ENCODE data around the gene EVX2. TPM values are rescaled to one million over a fixed set of nuclear protein-coding genes. Genes with fewer than 3 reads are reported as not detected.

Gene EVX2
- total RNA-seq, 1 donor from 2014 or later: not detected

- no peak for DNase-seq (ENCODE audit: low read depth)
- peak; percentile 48 for TF ChIP-seq CTCF (conservative IDR thresholded peaks at IDR 0.05; ENCODE audit: low read depth, low read length)
- peak within 1 kb of the TSS; percentile 49 for H3K4me3 ChIP-seq (ENCODE audit: low read depth, low read length)
These were observed 32.4 kb upstream of the EVX2 start, which contains the start of gene HOXD10 for GRCh38 chr2:176115883-176116813. Gene HOXD10, plus strand, starts transcription at chr2:176116778. Its CDS starts 56 bp downstream, at chr2:176116834.

DNA sequence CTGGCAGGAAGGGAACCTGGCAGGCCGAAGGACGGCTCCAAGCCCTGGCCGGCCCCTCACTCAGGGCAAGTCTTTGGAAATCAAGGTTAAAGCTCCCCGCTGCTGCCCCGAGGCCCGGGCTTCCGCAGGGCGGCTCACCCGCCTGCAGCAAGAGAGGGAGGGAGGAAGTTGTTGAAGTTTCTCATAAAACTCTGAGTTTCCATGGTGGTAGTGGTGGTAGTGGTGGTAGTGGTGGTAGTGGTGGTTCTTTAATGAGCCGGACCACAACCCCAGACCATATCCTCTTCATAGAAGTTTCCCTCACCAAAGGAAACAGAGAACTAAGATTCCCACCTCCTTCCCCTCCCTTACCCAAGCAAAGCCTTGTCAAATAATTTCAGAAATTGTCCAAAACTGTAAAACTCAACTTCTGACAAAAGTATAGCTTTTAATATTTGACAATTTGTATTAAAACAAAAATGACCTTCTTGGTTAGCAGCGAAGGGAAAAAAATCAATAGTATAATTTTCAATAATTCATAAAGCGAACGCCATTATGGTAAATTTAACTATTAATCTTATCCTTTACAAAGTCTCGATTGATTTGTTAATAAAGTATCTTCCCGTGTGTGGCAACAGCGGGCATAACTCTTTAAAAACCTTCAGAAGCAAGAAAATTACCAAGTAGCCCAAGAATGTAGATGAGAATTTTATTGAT lies 31.3 kb upstream of the EVX2 start:
- peak overlapping the region; percentile 49 for H3K4me3 ChIP-seq (ENCODE audit: low read depth, low read length)
- no peak for DNase-seq (ENCODE audit: low read depth)
- TF ChIP-seq CTCF (conservative IDR thresholded peaks at IDR 0.05; ENCODE audit: low read depth, low read length): no peak

- H3K4me3 ChIP-seq (ENCODE audit: low read depth, low read length): peak overlapping the region; percentile 49
These were observed 30.6 kb upstream of the EVX2 start for GRCh38 chr2:176114120-176114929.

DNA sequence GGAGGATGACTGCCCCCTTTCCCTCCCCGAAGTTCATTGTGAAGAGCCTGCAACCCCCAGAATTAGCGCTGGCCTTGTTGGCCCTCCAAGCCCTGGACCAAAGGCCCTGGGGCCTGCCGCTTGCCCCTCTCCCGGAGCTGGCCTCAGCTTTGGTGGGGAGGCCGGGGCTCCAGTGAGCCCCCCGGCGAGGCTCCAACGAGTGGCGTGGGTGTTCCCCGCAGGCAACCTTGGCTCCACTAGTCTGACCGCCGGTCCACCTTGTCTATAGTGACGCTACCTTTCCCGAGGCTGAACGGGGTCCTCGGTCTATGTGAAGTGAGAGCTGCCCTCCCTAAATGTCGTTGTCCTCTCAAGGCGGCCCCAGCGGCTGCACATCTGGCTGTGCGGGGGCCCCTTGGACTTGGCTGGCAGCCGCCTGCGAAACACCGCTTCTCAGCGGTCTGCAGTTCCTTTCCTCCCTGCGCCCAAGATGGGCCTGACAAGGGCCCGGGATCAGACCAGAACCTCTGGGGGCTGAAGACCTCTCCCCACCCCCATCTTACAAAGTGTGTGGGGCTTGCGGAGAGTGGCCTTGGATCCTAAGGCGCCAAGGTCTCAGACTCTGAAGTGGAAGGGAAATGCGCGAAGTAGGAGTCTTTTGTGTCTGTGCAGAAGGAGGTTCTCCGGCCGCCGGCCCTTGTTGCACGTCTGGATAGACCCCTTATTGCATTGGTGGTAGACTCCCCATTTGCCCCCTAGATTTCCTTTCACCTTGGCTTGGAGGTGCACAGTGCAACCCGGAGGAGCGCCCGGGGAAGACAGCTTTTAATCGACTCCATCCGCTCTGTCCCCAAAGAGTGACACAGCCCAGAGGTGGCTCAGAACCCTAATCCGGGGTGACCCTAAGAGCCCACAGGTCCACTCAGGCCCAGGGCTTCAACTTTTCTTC lies 28.9 kb upstream of the EVX2 start:
- DNase-seq (ENCODE audit: low read depth): no peak
- peak overlapping the region; percentile 36 for H3K4me3 ChIP-seq (ENCODE audit: low read depth, low read length)
- TF ChIP-seq CTCF (conservative IDR thresholded peaks at IDR 0.05; ENCODE audit: low read depth, low read length): no peak

More at GRCh38 chr2:176114120-176114929, 30.6 kb upstream of the EVX2 start:
- no peak for TF ChIP-seq CTCF (conservative IDR thresholded peaks at IDR 0.05; ENCODE audit: low read depth, low read length)
- no peak for DNase-seq (ENCODE audit: low read depth)

- DNase-seq (ENCODE audit: low read depth): no peak
- H3K4me3 ChIP-seq (ENCODE audit: low read depth, low read length): peak overlapping the region; percentile 36
- no peak for TF ChIP-seq CTCF (conservative IDR thresholded peaks at IDR 0.05; ENCODE audit: low read depth, low read length)
These were observed 28.1 kb upstream of the EVX2 start for GRCh38 chr2:176111846-176112374.

Data from epithelial cell of proximal tubule (primary cell).